ENCODE measurements around the gene RIC3. TPM values are rescaled to one million over a fixed set of nuclear protein-coding genes. Genes with fewer than 3 reads are reported as not detected.

RIC3 gene
- total and polyA plus RNA-seq, 2 of the 8 experiments (the other 6 are each of a cell fraction or from before 2014, with no cell fraction given), result 6.4 to 15.5 TPM

GRCh38 chr11:8093931-8094575 is 74.8 kb downstream of the RIC3 start (continued):
- no peak for TF ChIP-seq NRF1 (IDR thresholded peaks at IDR 0.05; ENCODE audit: low read depth, low read length)
- no peak for TF ChIP-seq SIN3A (conservative IDR thresholded peaks at IDR 0.05 in 1 of 2, IDR thresholded peaks at IDR 0.05 in 1 of 2; ENCODE audit: low read depth in 1 of 2, low read length in 2 of 2)
- no peak for TF ChIP-seq TBP (IDR thresholded peaks at IDR 0.05; ENCODE audit: low read depth, low read length)
- no peak for TF ChIP-seq TAF1 (IDR thresholded peaks at IDR 0.05; ENCODE audit: low read depth, low read length)
- no peak for TF ChIP-seq TAF7 (optimal IDR thresholded peaks at IDR 0.05; ENCODE audit: borderline replicate concordance, low read depth, low read length)
- TF ChIP-seq BRCA1 (IDR thresholded peaks at IDR 0.05; ENCODE audit: low read depth, low read length), result no peak
- TF ChIP-seq CEBPB (IDR thresholded peaks at IDR 0.05; ENCODE audit: low read depth, low read length), result no peak
- no peak for TF ChIP-seq MAFK (IDR thresholded peaks at IDR 0.05; ENCODE audit: low read depth, low read length)
- TF ChIP-seq SIRT6 (IDR thresholded peaks at IDR 0.05; ENCODE audit: low read length), result no peak
